CD14-positive monocyte (primary cell): Measurements from ENCODE around the gene LYRM1. TPM values are rescaled to one million over a fixed set of nuclear protein-coding genes. Genes with fewer than 3 reads are reported as not detected.

Experiments
- DNase-seq, 3 donors: peaks; one replicate each; pipeline ENCODE4 v3.0.0-alpha.2; 2011 to 2022
- H2AFZ ChIP-seq: 2 replicates; pipeline ENCODE4 v1.6.0; 2012; ENCODE audit warnings: mild to moderate bottlenecking, low read depth, low read length, inconsistent platforms; ENCODE audit not compliant: insufficient read depth, poor library complexity, severe bottlenecking
- H3K27ac ChIP-seq, 2 donors: 1 replicate in 1 of 2; 2 replicates in 1 of 2; pipeline ENCODE4 v1.5.1; 2012 to 2013; ENCODE audit warnings: low read length in 2 of 2, control low read depth in 1 of 2, inconsistent platforms in 1 of 2, low read depth in 1 of 2, mild to moderate bottlenecking in 1 of 2
- H3K27me3 ChIP-seq, 2 donors: one replicate each; pipeline versions ENCODE4 v1.6.0 to v1.6.1; 2011 to 2013; ENCODE audit warnings: low read length in 2 of 2; ENCODE audit not compliant: control insufficient read depth in 2 of 2, insufficient read depth in 2 of 2
- H3K36me3 ChIP-seq, 2 donors: replicated peaks in 1 of 2; 1 replicate in 1 of 2; 2 replicates in 1 of 2; pipeline versions ENCODE4 v1.5.1 to v1.6.1; 2012 to 2013; ENCODE audit warnings: low read length in 2 of 2, control low read depth in 1 of 2, inconsistent platforms in 1 of 2, mild to moderate bottlenecking in 1 of 2; ENCODE audit not compliant: insufficient read depth in 2 of 2, control insufficient read depth in 1 of 2
- H3K4me1 ChIP-seq, 2 donors: 1 replicate in 1 of 2; 2 replicates in 1 of 2; pipeline versions ENCODE4 v1.5.1 to v1.6.1; 2012 to 2013; ENCODE audit warnings: low read length in 2 of 2, control low read depth in 1 of 2, inconsistent platforms in 1 of 2, mild to moderate bottlenecking in 1 of 2, moderate library complexity in 1 of 2; ENCODE audit not compliant: insufficient read depth in 2 of 2, control insufficient read depth in 1 of 2
- H3K4me2 ChIP-seq: replicated peaks from 2 replicates; pipeline ENCODE3; 2012; ENCODE audit warnings: low read length, moderate library complexity, mild to moderate bottlenecking; ENCODE audit not compliant: poor library complexity, severe bottlenecking; ENCODE audit errors: extremely low read depth
- H3K4me3 ChIP-seq, 3 experiments: fragments of 200-600 bp in 1 of 3; sonication (generic) in 1 of 3; replicated peaks in 1 of 3; 1 replicate in 2 of 3; 2 replicates in 1 of 3; pipeline ENCODE4 v1.5.1; 2011 to 2013; ENCODE audit warnings: low read length in 3 of 3, mild to moderate bottlenecking in 3 of 3, control low read depth in 2 of 3, low read depth in 2 of 3, inconsistent platforms in 1 of 3, moderate library complexity in 1 of 3
- H3K79me2 ChIP-seq: 2 replicates; pipeline ENCODE4 v1.6.0; 2012; ENCODE audit warnings: mild to moderate bottlenecking, control low read depth, inconsistent platforms, low read length, moderate library complexity; ENCODE audit not compliant: insufficient read depth
- H3K9ac ChIP-seq: 2 replicates; pipeline ENCODE4 v1.6.0; 2017; ENCODE audit warnings: low read length, mild to moderate bottlenecking; ENCODE audit not compliant: insufficient read depth, poor library complexity, severe bottlenecking
- H3K9me3 ChIP-seq, 2 donors: replicated peaks in 1 of 2; 1 replicate in 1 of 2; 2 replicates in 1 of 2; pipeline versions ENCODE4 v1.5.1 to v1.6.1; 2012 to 2013; ENCODE audit warnings: low read length in 2 of 2, control low read depth in 1 of 2; ENCODE audit not compliant: control insufficient read depth in 1 of 2, insufficient read depth in 1 of 2
- H4K20me1 ChIP-seq: 2 replicates; pipeline ENCODE4 v1.6.0; 2012; ENCODE audit warnings: mild to moderate bottlenecking, low read length, control low read depth, moderate library complexity; ENCODE audit not compliant: insufficient read depth
- H3K27ac Mint-ChIP-seq, 7 donors: one replicate each; pipeline ENCODE4 v1.8.0; 2020; ENCODE audit warnings: mild to moderate bottlenecking in 7 of 7, mixed read lengths in 7 of 7, moderate library complexity in 6 of 7, inconsistent platforms in 2 of 7
- H3K27me3 Mint-ChIP-seq, 3 donors: one replicate each; pipeline ENCODE4 v1.8.0; 2021 to 2022; ENCODE audit warnings: low read depth in 3 of 3, mild to moderate bottlenecking in 3 of 3, mixed read lengths in 3 of 3, moderate library complexity in 3 of 3, inconsistent platforms in 1 of 3
- H3K36me3 Mint-ChIP-seq, 2 donors: one replicate each; pipeline ENCODE4 v1.8.0; 2020; ENCODE audit warnings: mixed read lengths in 2 of 2, inconsistent platforms in 1 of 2, mild to moderate bottlenecking in 1 of 2
- H3K4me1 Mint-ChIP-seq: one replicate; pipeline ENCODE4 v1.8.0; 2020; ENCODE audit warnings: mild to moderate bottlenecking, mixed read lengths
- H3K4me3 Mint-ChIP-seq, 2 donors: one replicate each; pipeline ENCODE4 v1.8.0; 2020; ENCODE audit warnings: mild to moderate bottlenecking in 2 of 2, mixed read lengths in 2 of 2, moderate library complexity in 1 of 2
- H3K9me3 Mint-ChIP-seq, 7 donors: one replicate each; pipeline ENCODE4 v1.8.0; 2020 to 2022; ENCODE audit warnings: mixed read lengths in 7 of 7, mild to moderate bottlenecking in 6 of 7, moderate library complexity in 6 of 7, inconsistent platforms in 2 of 7
- CTCF ChIP-seq: fragments of 200-600 bp; IDR thresholded peaks from one replicate; pipeline ENCODE4 v1.8.0; 2022; ENCODE audit warnings: antibody characterized with exemption, mild to moderate bottlenecking
- WGBS: methylation state at CpG from one replicate; pipeline ENCODE4 v1.1.5; 2013; ENCODE audit warnings: missing lambda C conversion rate; ENCODE audit not compliant: insufficient coverage; 5-methylcytosine and 5-hydroxymethylcytosine counted together
- intact Hi-C, 2 donors: fragments of 100-400 bp; cut with micrococcal nuclease; formaldehyde crosslinking; loops; one replicate each; pipeline versions ENCODE4 v1.15.0 to v1.15.1; 2023
- polyA plus RNA-seq, 3 donors: library from polyadenylated mRNA; depleted of rRNA in 1 of 3; unstranded in 2 of 3; stranded (reverse) in 1 of 3; fragments of 300-500 nt in 2 of 3; fragments of >200 nt in 1 of 3; fragmentation: Illumina TruSeq in 2 of 3; gene quantifications; 1 replicate in 2 of 3; 2 replicates in 1 of 3; pipeline ENCODE4 v1.2.3, GENCODE V29; 2012 to 2021

The LYRM1 gene
- polyA plus RNA-seq, 3 donors, result 14.8 to 29.5 (median 25.5) TPM

GRCh38 chr16:20903116-20903898, 2.7 kb downstream of the LYRM1 start:
- peaks cover under 1% of the 10 kb centered on the region for H4K20me1 ChIP-seq
- peaks cover 0 to 2% (median 0%) of the 10 kb centered on the region in 7 donors for H3K9me3 Mint-ChIP-seq
- H3K36me3 ChIP-seq, result no peaks in the 10 kb centered on the region
- peak overlapping the region; percentile 65 for H3K4me2 ChIP-seq
- H3K27me3 Mint-ChIP-seq, result peaks cover 0 to 6% (median 5%) of the 10 kb centered on the region in 3 donors
- no peaks in the 10 kb centered on the region for H3K9me3 ChIP-seq
- peaks cover 75% of the 10 kb centered on the region for H3K4me1 Mint-ChIP-seq
- H3K27me3 ChIP-seq, result no peaks in the 10 kb centered on the region
- H3K4me3 ChIP-seq, result peak overlapping the region in 1 of 3 experiments; percentile 53
- DNase-seq, result peak in 2 of 3 donors; percentile 26 to 35
- intact Hi-C loops, result no loop called here
- H3K36me3 Mint-ChIP-seq, result peaks cover 12 to 16% of the 10 kb centered on the region in 2 donors
- peaks cover 59% of the 10 kb centered on the region for H3K79me2 ChIP-seq
- peaks cover 61 to 85% of the 10 kb centered on the region in 2 donors for H3K4me1 ChIP-seq
- H3K27ac ChIP-seq, result peak overlapping the region; percentile 14 to 82
- WGBS, result 73% methylated on average over 5 of the region's 5 CpGs
- H3K27ac Mint-ChIP-seq, result peak overlapping the region; percentile 92 to 99 (median 95)
- no peak for TF ChIP-seq CTCF
- H3K4me3 Mint-ChIP-seq, result no peak overlapping the region
- no peak overlapping the region for H3K9ac ChIP-seq
- no peak overlapping the region for H2AFZ ChIP-seq

GRCh38 chr16:20903899-20904506, 3.4 kb downstream of the LYRM1 start:
- Histone ChIP-seq H3K4me1 (peaks cover 65 to 84% of the 10 kb centered on the region in 2 donors), H3K4me3 (peak overlapping the region in 1 of 3 experiments; percentile 53), H3K79me2 (peaks cover 52% of the 10 kb centered on the region), H3K27me3 (no peaks in the 10 kb centered on the region), H3K9me3 (no peaks in the 10 kb centered on the region), H4K20me1 (no peaks in the 10 kb centered on the region), H2AFZ (no peak overlapping the region), H3K9ac (peak overlapping the region; percentile 6), H3K4me2 (peak overlapping the region; percentile 65), H3K36me3 (no peaks in the 10 kb centered on the region), H3K27ac (peak overlapping the region; percentile 14 to 82)
- Mint-ChIP-seq H3K4me1 (peaks cover 72% of the 10 kb centered on the region), H3K9me3 (peaks cover 0 to 2% (median 0%) of the 10 kb centered on the region in 7 donors), H3K36me3 (peaks cover 12 to 16% of the 10 kb centered on the region in 2 donors), H3K27ac (peak overlapping the region; percentile 92 to 99 (median 95)), H3K27me3 (peaks cover 0 to 6% (median 6%) of the 10 kb centered on the region in 3 donors), H3K4me3 (peak overlapping the region; percentile 7 to 60)
- DNase-seq, result no peak
- intact Hi-C loops, result no loop called here
- no CpG with 5 or more reads among the region's 5 CpGs for WGBS
- TF ChIP-seq CTCF, result no peak
